Suprapubic skin (tissue), 3 donors: ENCODE measurements around the gene CCNB1IP1.

Experiments
- CTCF ChIP-seq, 2 donors: fragments of 200-600 bp in 1 of 2; fragments of 450-650 bp in 1 of 2; sonication (generic) in 1 of 2; IDR thresholded peaks; one replicate each; pipeline ENCODE4 v1.5.1; 2016 to 2019; ENCODE audit warnings: antibody characterized with exemption in 2 of 2, mild to moderate bottlenecking in 1 of 2, moderate library complexity in 1 of 2
- EP300 ChIP-seq: sonication (generic); formaldehyde crosslinking; IDR thresholded peaks from one replicate; pipeline ENCODE4 v1.6.1; 2017; ENCODE audit warnings: antibody characterized with exemption
- POLR2A ChIP-seq, 2 donors: fragments of 450-650 bp; IDR thresholded peaks; one replicate each; pipeline ENCODE4 v1.6.1; 2017; ENCODE audit warnings: antibody characterized with exemption in 2 of 2, mild to moderate bottlenecking in 2 of 2, moderate library complexity in 2 of 2

- TF ChIP-seq CTCF (IDR thresholded peaks at IDR 0.05) = no peak
- no peak for TF ChIP-seq EP300
- TF ChIP-seq POLR2A (IDR thresholded peaks at IDR 0.05) = no peak
These were observed 38.4 kb downstream of the CCNB1IP1 start for GRCh38 chr14:20294636-20295035.
